Chondrocyte (in vitro differentiated cells): ENCODE data around the gene ZBED4. TPM values are rescaled to one million over a fixed set of nuclear protein-coding genes. Genes with fewer than 3 reads are reported as not detected.

ENCODE experiments used
- DNase-seq: peaks from one replicate; pipeline ENCODE4 v3.0.0; 2021; ENCODE audit warnings: mixed read lengths, low spot score
- H3K27ac Mint-ChIP-seq: one replicate; pipeline ENCODE4 v1.8.0; 2021; ENCODE audit warnings: mild to moderate bottlenecking, moderate library complexity, mixed read lengths; ENCODE audit not compliant: unreplicated experiment
- H3K27me3 Mint-ChIP-seq: 2 replicates; pipeline ENCODE4 v1.8.0; 2021; ENCODE audit warnings: low read depth, mixed read lengths
- H3K36me3 Mint-ChIP-seq: 2 replicates; pipeline ENCODE4 v1.8.0; 2021; ENCODE audit warnings: low read depth, mixed read lengths
- H3K4me1 Mint-ChIP-seq: 2 replicates; pipeline ENCODE4 v1.8.0; 2021; ENCODE audit warnings: low read depth, mild to moderate bottlenecking, mixed read lengths
- H3K4me3 Mint-ChIP-seq: one replicate; pipeline ENCODE4 v1.8.0; 2021; ENCODE audit warnings: mild to moderate bottlenecking, moderate library complexity, mixed read lengths; ENCODE audit not compliant: unreplicated experiment
- H3K9me3 Mint-ChIP-seq: 2 replicates; pipeline ENCODE4 v1.8.0; 2021; ENCODE audit warnings: low read depth, mixed read lengths
- CTCF ChIP-seq: fragments of 200-600 bp; sonication (generic); IDR thresholded peaks from 2 replicates; pipeline ENCODE4 v1.5.0; 2021; ENCODE audit warnings: antibody characterized with exemption, mild to moderate bottlenecking, moderate library complexity
- total RNA-seq: library from RNA; stranded (reverse); gene quantifications from 3 replicates; pipeline ENCODE4 v1.2.1, GENCODE V29; 2021

The ZBED4 gene
- total RNA-seq, 1 donor from 2014 or later = 17.6 TPM

GRCh38 chr22:49884075-49884474 is 30.4 kb downstream of the ZBED4 start:
- Mint-ChIP-seq H3K27me3 (no peaks in the 10 kb centered on the region), H3K4me3 (no peak overlapping the region), H3K27ac (no peak overlapping the region), H3K4me1 (peaks cover 28% of the 10 kb centered on the region), H3K36me3 (peaks cover 28% of the 10 kb centered on the region), H3K9me3 (no peaks in the 10 kb centered on the region)
- no peak for TF ChIP-seq CTCF
- DNase-seq = peak; percentile 63

DNA sequence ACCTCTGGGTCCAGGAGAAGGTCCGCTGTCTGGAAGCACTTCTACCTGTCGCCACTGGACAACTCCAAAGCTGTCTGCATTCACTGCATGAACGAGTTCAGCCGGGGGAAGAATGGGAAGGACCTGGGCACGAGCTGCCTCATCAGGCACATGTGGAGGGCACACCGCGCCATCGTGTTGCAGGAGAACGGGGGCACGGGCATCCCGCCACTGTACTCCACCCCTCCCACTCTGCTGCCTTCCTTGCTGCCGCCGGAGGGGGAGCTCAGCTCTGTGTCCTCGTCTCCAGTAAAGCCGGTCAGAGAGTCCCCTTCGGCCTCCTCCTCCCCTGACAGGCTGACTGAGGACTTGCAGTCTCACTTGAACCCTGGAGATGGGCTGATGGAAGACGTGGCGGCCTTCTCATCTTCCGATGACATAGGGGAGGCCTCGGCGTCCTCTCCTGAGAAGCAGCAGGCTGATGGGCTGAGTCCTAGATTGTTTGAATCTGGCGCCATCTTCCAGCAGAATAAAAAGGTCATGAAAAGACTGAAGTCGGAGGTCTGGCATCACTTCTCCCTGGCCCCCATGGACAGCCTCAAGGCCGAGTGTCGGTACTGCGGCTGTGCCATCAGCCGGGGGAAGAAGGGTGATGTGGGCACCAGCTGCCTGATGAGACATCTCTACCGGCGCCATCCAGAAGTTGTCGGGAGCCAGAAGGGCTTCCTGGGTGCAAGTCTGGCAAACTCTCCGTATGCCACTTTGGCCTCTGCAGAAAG is 31.0 kb downstream of the ZBED4 start:
- Mint-ChIP-seq H3K4me1 (peaks cover 31% of the 10 kb centered on the region), H3K27me3 (no peaks in the 10 kb centered on the region), H3K4me3 (no peak overlapping the region), H3K27ac (no peak overlapping the region), H3K9me3 (peaks cover 4% of the 10 kb centered on the region), H3K36me3 (peaks cover 32% of the 10 kb centered on the region)
- TF ChIP-seq CTCF = no peak
- peak; percentile 88 for DNase-seq

- Mint-ChIP-seq H3K9me3 (peaks cover 6% of the 10 kb centered on the region), H3K36me3 (peaks cover 35% of the 10 kb centered on the region)
These were observed 31.6 kb downstream of the ZBED4 start for GRCh38 chr22:49885281-49885680.

GRCh38 chr22:49885881-49886280 is 32.2 kb downstream of the ZBED4 start:
- Mint-ChIP-seq H3K4me1 (peaks cover 22% of the 10 kb centered on the region), H3K9me3 (peaks cover 6% of the 10 kb centered on the region), H3K27ac (no peak overlapping the region), H3K27me3 (no peaks in the 10 kb centered on the region), H3K4me3 (no peak overlapping the region), H3K36me3 (peaks cover 35% of the 10 kb centered on the region)
- no peak for TF ChIP-seq CTCF
- DNase-seq = no peak

More at GRCh38 chr22:49885281-49885680, 31.6 kb downstream of the ZBED4 start:
- Mint-ChIP-seq H3K4me3 (no peak overlapping the region), H3K27me3 (no peaks in the 10 kb centered on the region), H3K4me1 (peaks cover 26% of the 10 kb centered on the region), H3K27ac (no peak overlapping the region)
- no peak for DNase-seq
- TF ChIP-seq CTCF = no peak

DNA sequence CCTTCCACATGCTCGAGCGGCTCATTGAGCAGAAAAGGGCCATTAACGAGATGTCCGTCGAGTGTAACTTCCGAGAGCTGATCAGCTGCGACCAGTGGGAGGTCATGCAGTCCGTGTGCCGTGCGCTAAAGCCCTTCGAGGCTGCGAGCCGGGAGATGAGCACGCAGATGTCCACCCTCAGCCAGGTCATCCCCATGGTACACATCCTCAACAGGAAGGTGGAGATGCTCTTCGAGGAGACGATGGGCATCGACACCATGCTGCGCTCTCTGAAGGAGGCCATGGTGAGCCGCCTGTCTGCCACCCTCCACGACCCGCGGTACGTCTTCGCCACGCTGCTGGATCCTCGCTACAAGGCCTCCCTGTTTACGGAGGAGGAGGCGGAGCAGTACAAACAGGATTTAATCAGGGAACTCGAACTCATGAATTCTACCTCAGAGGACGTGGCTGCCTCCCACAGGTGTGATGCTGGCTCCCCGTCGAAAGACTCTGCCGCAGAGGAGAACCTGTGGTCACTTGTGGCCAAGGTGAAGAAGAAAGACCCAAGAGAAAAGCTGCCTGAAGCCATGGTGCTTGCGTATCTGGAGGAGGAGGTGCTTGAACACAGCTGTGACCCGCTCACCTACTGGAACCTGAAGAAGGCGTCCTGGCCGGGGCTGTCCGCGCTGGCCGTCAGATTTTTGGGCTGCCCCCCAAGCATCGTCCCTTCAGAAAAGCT is 32.9 kb downstream of the ZBED4 start:
- peak; percentile 74 for DNase-seq
- Mint-ChIP-seq H3K36me3 (peaks cover 41% of the 10 kb centered on the region), H3K9me3 (peaks cover 10% of the 10 kb centered on the region), H3K27ac (peak overlapping the region; percentile 49), H3K27me3 (no peaks in the 10 kb centered on the region), H3K4me3 (no peak overlapping the region), H3K4me1 (peaks cover 25% of the 10 kb centered on the region)
- no peak for TF ChIP-seq CTCF
